Effector memory CD4-positive, alpha-beta T cell (primary cell): ENCODE measurements around the gene CNTN6.

Experiments used
- DNase-seq, 3 donors: peaks; one replicate each; pipeline ENCODE4 v3.0.0-alpha.2; 2020
- H3K27ac ChIP-seq: 2 replicates; pipeline ENCODE4 v1.7.0; 2013; ENCODE audit warnings: mild to moderate bottlenecking, low read length, moderate library complexity; ENCODE audit not compliant: insufficient read depth, poor library complexity, severe bottlenecking
- H3K27me3 ChIP-seq: replicated peaks from 2 replicates; pipeline ENCODE4 v1.7.0; 2013; ENCODE audit warnings: mild to moderate bottlenecking, low read length; ENCODE audit not compliant: insufficient read depth, control insufficient read depth, poor library complexity, severe bottlenecking
- H3K36me3 ChIP-seq: 2 replicates; pipeline ENCODE4 v1.7.0; 2013; ENCODE audit warnings: mild to moderate bottlenecking, low read length, moderate library complexity; ENCODE audit not compliant: control insufficient read depth, insufficient read depth
- H3K4me1 ChIP-seq: 2 replicates; pipeline ENCODE4 v1.7.0; 2013; ENCODE audit warnings: low read length, mild to moderate bottlenecking; ENCODE audit not compliant: control insufficient read depth, insufficient read depth, poor library complexity, severe bottlenecking
- H3K4me3 ChIP-seq: 2 replicates; pipeline ENCODE4 v1.7.0; 2013; ENCODE audit warnings: low read length, low read depth, mild to moderate bottlenecking; ENCODE audit not compliant: insufficient read depth, poor library complexity, severe bottlenecking
- H3K9me3 ChIP-seq: 2 replicates; pipeline ENCODE4 v1.7.0; 2013; ENCODE audit warnings: mild to moderate bottlenecking, low read length, moderate library complexity; ENCODE audit not compliant: control insufficient read depth

CNTN6 gene

GRCh38 chr3:1294586-1294985 lies 201.8 kb downstream of the CNTN6 start:
- DNase-seq, result no peak

GRCh38 chr3:1318296-1319005 lies 225.6 kb downstream of the CNTN6 start:
- Histone ChIP-seq H3K27me3 (no peaks in the 10 kb centered on the region), H3K9me3 (no peaks in the 10 kb centered on the region), H3K36me3 (no peaks in the 10 kb centered on the region), H3K27ac (no peak overlapping the region), H3K4me3 (no peak overlapping the region), H3K4me1 (no peaks in the 10 kb centered on the region)
- DNase-seq, result no peak

More at GRCh38 chr3:1294586-1294985, 201.8 kb downstream of the CNTN6 start:
- Histone ChIP-seq H3K27ac (no peak overlapping the region), H3K4me1 (no peaks in the 10 kb centered on the region), H3K36me3 (no peaks in the 10 kb centered on the region), H3K27me3 (no peaks in the 10 kb centered on the region), H3K9me3 (no peaks in the 10 kb centered on the region), H3K4me3 (no peak overlapping the region)

- no peak for DNase-seq
- no peaks in the 10 kb centered on the region for H3K9me3 ChIP-seq
- H3K27me3 ChIP-seq, result no peaks in the 10 kb centered on the region
- no peaks in the 10 kb centered on the region for H3K36me3 ChIP-seq
- H3K4me3 ChIP-seq, result no peak overlapping the region
- no peaks in the 10 kb centered on the region for H3K4me1 ChIP-seq
- H3K27ac ChIP-seq, result no peak overlapping the region
Measured at GRCh38 chr3:1326546-1326945, 233.7 kb downstream of the CNTN6 start.

- DNase-seq, result no peak
- H3K36me3 ChIP-seq, result no peaks in the 10 kb centered on the region
- H3K27ac ChIP-seq, result no peak overlapping the region
- no peak overlapping the region for H3K4me3 ChIP-seq
- no peaks in the 10 kb centered on the region for H3K27me3 ChIP-seq
- no peaks in the 10 kb centered on the region for H3K4me1 ChIP-seq
- no peaks in the 10 kb centered on the region for H3K9me3 ChIP-seq
Measured at GRCh38 chr3:1330107-1330506, 237.3 kb downstream of the CNTN6 start.

- no peaks in the 10 kb centered on the region for H3K4me1 ChIP-seq
- no peak for DNase-seq
- H3K36me3 ChIP-seq, result no peaks in the 10 kb centered on the region
- no peaks in the 10 kb centered on the region for H3K9me3 ChIP-seq
- no peaks in the 10 kb centered on the region for H3K27me3 ChIP-seq
- no peak overlapping the region for H3K27ac ChIP-seq
- no peak overlapping the region for H3K4me3 ChIP-seq
Measured at GRCh38 chr3:1346386-1346785, 253.6 kb downstream of the CNTN6 start.

GRCh38 chr3:1348547-1348946 lies 255.7 kb downstream of the CNTN6 start:
- Histone ChIP-seq H3K27me3 (no peaks in the 10 kb centered on the region), H3K27ac (no peak overlapping the region), H3K4me3 (no peak overlapping the region), H3K9me3 (no peaks in the 10 kb centered on the region), H3K36me3 (no peaks in the 10 kb centered on the region), H3K4me1 (no peaks in the 10 kb centered on the region)
- no peak for DNase-seq

GRCh38 chr3:1350885-1351284 lies 258.1 kb downstream of the CNTN6 start:
- Histone ChIP-seq H3K4me1 (no peaks in the 10 kb centered on the region), H3K27me3 (no peaks in the 10 kb centered on the region), H3K4me3 (no peak overlapping the region), H3K9me3 (no peaks in the 10 kb centered on the region), H3K36me3 (no peaks in the 10 kb centered on the region), H3K27ac (no peak overlapping the region)
- DNase-seq, result no peak

- Histone ChIP-seq H3K4me1 (no peaks in the 10 kb centered on the region), H3K27me3 (no peaks in the 10 kb centered on the region), H3K9me3 (no peaks in the 10 kb centered on the region), H3K4me3 (no peak overlapping the region), H3K36me3 (no peaks in the 10 kb centered on the region), H3K27ac (no peak overlapping the region)
- no peak for DNase-seq
Measured at GRCh38 chr3:1355691-1356090, 262.9 kb downstream of the CNTN6 start.

- Histone ChIP-seq H3K27ac (no peak overlapping the region), H3K9me3 (no peaks in the 10 kb centered on the region), H3K27me3 (no peaks in the 10 kb centered on the region), H3K4me3 (no peak overlapping the region), H3K4me1 (no peaks in the 10 kb centered on the region), H3K36me3 (no peaks in the 10 kb centered on the region)
- DNase-seq, result no peak
Measured at GRCh38 chr3:1356101-1356500, 263.3 kb downstream of the CNTN6 start.

- Histone ChIP-seq H3K27ac (no peak overlapping the region), H3K4me3 (no peak overlapping the region), H3K4me1 (no peaks in the 10 kb centered on the region), H3K9me3 (no peaks in the 10 kb centered on the region), H3K27me3 (no peaks in the 10 kb centered on the region), H3K36me3 (no peaks in the 10 kb centered on the region)
- no peak for DNase-seq
Measured at GRCh38 chr3:1365528-1365927, 272.7 kb downstream of the CNTN6 start.
